Urinary bladder (tissue), 4 donors: ENCODE data around the gene RABL6. TPM values are rescaled to one million over a fixed set of nuclear protein-coding genes. Genes with fewer than 3 reads are reported as not detected.

ENCODE experiments used
- DNase-seq: peaks from one replicate; pipeline ENCODE4 v3.0.0-alpha.2; 2015; ENCODE audit errors: extremely low spot score
- H3K27ac ChIP-seq: one replicate; pipeline ENCODE4 v1.5.1; 2013; ENCODE audit warnings: low read depth, mild to moderate bottlenecking, moderate library complexity
- H3K36me3 ChIP-seq: one replicate; pipeline ENCODE4 v1.6.1; 2013; ENCODE audit warnings: mild to moderate bottlenecking, moderate library complexity; ENCODE audit not compliant: insufficient read depth
- H3K4me1 ChIP-seq: one replicate; pipeline ENCODE4 v1.6.1; 2013; ENCODE audit warnings: mild to moderate bottlenecking, moderate library complexity; ENCODE audit not compliant: insufficient read depth
- H3K4me3 ChIP-seq: one replicate; pipeline ENCODE4 v1.5.1; 2013; ENCODE audit warnings: low read depth, low read length
- WGBS: extraction: QIAGEN DNeasy Blood & Tissue Kit; methylation state at CpG from one replicate; pipeline ENCODE4 v1.1.7; 2013; 5-methylcytosine and 5-hydroxymethylcytosine counted together
- polyA plus RNA-seq: library from polyadenylated mRNA; stranded (reverse); fragments of 200-250 nt; gene quantifications from one replicate; pipeline ENCODE4 v1.2.3, GENCODE V29; 2013
- total RNA-seq: library from RNA; depleted of rRNA; stranded (reverse); fragments of >200 nt; gene quantifications from one replicate; pipeline ENCODE4 v1.2.3, GENCODE V29; 2014
- donor health status: healthy with polysubstance abuse.
- donor health status: healthy.

RABL6 gene
- total and polyA plus RNA-seq, 2 donors, result 29.1 to 60.0 TPM

GRCh38 chr9:136850866-136851775 lies 43.4 kb downstream of the RABL6 start:
- H3K27ac ChIP-seq, result no peak overlapping the region
- 84% methylated on average over 23 of the region's 23 CpGs for WGBS

DNA sequence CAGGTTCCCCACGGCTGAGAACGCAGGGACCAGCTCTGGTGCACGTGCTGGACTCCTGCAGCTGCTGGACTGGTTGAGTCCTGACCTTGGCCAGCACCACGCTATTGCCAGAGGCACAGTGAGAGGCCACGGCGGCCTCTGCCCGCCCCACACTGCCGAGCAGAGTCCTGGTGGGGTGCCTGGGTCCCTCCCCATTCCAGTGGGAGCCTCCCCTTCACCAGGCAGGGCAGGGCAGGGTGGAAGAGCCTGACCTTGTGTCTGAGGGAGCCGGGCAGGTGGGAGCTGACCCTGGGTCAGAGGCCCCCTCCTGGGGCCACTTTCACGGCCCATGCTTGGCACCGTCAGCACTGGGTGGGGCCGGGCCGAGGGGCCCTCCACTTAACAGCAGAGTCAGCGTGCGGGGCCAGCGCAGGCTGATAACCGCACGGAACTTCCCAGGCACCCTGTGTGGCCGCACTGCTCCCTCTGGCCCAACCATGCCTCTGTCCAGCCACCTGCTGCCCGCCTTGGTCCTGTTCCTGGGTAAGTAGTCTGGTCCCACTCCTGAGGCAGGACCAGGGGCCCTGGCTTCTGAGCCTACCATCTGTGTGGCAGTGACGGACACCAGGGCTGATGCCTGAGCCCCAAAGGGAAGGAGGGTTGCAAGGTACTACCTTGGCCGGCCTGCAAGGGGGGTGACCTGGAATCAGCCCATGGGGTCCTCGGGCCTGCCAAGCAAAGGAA lies 44.4 kb downstream of the RABL6 start, which contains the start of gene MAMDC4:
Gene MAMDC4, plus strand, starts transcription at position 406 of the 723 bp plus-strand sequence. Its CDS starts 71 bp downstream, at position 477.
- H3K27ac ChIP-seq, result no peak within 1 kb of the TSS
- no peaks in the 10 kb centered on the region for H3K36me3 ChIP-seq
- no peak within 1 kb of the TSS for H3K4me3 ChIP-seq
- DNase-seq, result no peak
- WGBS, result 72% methylated on average over 23 of the region's 23 CpGs
- peaks cover 4% of the 10 kb centered on the region for H3K4me1 ChIP-seq

More at GRCh38 chr9:136850866-136851775, 43.4 kb downstream of the RABL6 start:
- no peaks in the 10 kb centered on the region for H3K36me3 ChIP-seq
- no peak overlapping the region for H3K4me3 ChIP-seq
- no peak for DNase-seq
- H3K4me1 ChIP-seq, result peaks cover 6% of the 10 kb centered on the region

DNA sequence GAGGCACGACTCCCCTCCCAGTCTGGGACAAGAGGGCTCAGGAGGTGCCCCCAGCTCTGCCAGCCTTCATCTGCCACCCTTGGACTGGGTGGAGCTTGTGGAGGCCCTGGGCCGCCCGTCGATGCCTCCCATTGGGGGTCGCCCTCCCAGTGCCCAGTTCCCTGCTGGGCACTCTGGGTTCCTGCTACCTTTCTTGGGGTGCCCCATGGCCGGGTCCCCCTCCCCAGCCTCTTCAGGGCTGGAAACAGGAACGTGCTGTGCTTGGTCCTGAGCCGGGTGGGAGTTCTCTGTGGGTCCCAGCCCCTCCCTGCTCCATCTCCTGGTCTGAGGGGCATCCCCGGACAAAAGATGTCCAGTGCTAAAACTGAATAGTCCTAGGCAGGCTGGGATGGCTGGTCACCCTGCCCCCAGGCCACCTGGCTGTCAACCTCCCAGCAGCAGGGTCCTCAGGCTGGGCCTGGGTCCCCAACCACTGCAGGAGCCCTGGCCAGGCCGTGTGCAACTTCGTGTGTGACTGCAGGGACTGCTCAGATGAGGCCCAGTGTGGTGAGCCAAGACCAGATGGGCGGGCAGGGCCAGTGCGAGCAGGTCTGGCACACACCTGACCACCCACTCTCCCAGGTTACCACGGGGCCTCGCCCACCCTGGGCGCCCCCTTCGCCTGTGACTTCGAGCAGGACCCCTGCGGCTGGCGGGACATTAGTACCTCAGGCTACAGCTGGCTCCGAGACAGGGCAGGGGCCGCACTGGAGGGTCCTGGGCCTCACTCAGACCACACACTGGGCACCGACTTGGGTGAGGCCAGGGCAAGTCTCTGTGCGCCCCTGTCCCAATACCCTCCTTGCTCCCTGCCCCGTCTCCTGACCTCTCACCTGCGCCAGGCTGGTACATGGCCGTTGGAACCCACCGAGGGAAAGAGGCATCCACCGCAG lies 45.2 kb downstream of the RABL6 start:
- no peak for DNase-seq
- Histone ChIP-seq H3K4me1 (peaks cover 4% of the 10 kb centered on the region), H3K4me3 (no peak overlapping the region), H3K27ac (no peak overlapping the region), H3K36me3 (no peaks in the 10 kb centered on the region)
- 81% methylated on average over 29 of the region's 29 CpGs for WGBS

- no peak overlapping the region for H3K27ac ChIP-seq
- H3K4me3 ChIP-seq, result no peak overlapping the region
- H3K36me3 ChIP-seq, result no peaks in the 10 kb centered on the region
- DNase-seq, result no peak
- H3K4me1 ChIP-seq, result peaks cover 1% of the 10 kb centered on the region
- WGBS, result 85% methylated on average over 18 of the region's 18 CpGs
Measured at GRCh38 chr9:136853596-136854112, 45.9 kb downstream of the RABL6 start.

- Histone ChIP-seq H3K4me1 (peaks cover 1% of the 10 kb centered on the region), H3K36me3 (no peaks in the 10 kb centered on the region), H3K4me3 (no peak overlapping the region), H3K27ac (no peak overlapping the region)
- WGBS, result 70% methylated on average over 30 of the region's 30 CpGs
- DNase-seq, result no peak
Measured at GRCh38 chr9:136854113-136854841, 46.5 kb downstream of the RABL6 start.

DNA sequence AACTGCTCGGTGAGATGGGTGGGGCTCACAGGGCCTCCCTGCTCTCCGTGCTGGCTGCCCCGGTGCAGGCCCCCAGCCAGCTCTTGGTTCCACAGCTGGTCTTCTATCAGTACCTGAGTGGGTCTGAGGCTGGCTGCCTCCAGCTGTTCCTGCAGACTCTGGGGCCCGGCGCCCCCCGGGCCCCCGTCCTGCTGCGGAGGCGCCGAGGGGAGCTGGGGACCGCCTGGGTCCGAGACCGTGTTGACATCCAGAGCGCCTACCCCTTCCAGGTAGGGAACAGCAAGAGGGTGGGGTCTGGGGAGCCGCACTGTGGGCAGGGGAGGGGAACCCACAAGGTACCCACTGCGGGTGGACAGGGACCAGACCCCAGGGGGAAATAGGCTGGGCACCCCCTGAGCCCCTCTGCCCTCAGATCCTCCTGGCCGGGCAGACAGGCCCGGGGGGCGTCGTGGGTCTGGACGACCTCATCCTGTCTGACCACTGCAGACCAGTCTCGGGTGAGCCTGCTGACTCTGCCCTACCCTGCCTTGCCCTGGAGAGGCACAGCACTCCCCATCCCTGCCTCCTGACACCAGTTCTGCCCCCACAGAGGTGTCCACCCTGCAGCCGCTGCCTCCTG lies 47.2 kb downstream of the RABL6 start:
- H3K27ac ChIP-seq, result no peak overlapping the region
- 65% methylated on average over 23 of the region's 23 CpGs for WGBS
- H3K4me1 ChIP-seq, result no peaks in the 10 kb centered on the region
- DNase-seq, result no peak
- H3K36me3 ChIP-seq, result no peaks in the 10 kb centered on the region
- H3K4me3 ChIP-seq, result no peak overlapping the region

DNA sequence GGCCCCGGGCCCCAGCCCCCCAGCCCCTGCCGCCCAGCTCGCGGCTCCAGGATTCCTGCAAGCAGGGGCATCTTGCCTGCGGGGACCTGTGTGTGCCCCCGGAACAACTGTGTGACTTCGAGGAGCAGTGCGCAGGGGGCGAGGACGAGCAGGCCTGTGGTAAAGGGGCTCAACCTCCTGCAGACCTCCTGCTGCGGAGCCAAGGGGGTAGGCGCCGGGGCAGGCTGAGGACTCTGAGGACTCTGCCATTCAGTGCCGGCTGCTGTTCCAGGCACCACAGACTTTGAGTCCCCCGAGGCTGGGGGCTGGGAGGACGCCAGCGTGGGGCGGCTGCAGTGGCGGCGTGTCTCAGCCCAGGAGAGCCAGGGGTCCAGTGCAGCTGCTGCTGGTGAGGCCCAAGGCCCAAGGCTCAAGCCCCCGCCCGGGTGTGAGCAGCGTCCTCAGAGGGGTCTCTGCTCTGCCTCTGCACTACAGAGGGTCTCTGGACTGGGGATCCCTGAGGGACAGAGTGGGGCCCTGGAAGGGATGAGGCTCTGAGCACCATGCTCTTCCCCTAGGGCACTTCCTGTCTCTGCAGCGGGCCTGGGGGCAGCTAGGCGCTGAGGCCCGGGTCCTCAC lies 47.8 kb downstream of the RABL6 start:
- no peak for DNase-seq
- WGBS, result 73% methylated on average over 26 of the region's 26 CpGs
- Histone ChIP-seq H3K4me3 (no peak overlapping the region), H3K36me3 (no peaks in the 10 kb centered on the region), H3K27ac (no peak overlapping the region), H3K4me1 (no peaks in the 10 kb centered on the region)

DNA sequence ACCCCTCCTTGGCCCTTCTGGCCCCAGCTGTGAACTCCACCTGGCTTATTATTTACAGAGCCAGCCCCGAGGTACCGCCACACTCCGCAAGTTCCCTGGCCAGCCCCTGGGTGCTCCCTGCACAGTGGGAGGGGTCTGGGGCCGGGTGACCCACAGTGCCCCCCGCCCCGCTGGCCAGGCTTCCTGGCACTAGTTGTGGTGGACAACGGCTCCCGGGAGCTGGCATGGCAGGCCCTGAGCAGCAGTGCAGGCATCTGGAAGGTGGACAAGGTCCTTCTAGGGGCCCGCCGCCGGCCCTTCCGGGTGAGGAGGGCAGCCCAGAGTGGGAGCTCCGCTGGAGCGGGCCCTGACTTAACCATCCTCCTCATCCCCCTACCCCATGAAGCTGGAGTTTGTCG lies 48.3 kb downstream of the RABL6 start:
- Histone ChIP-seq H3K4me3 (no peak overlapping the region), H3K4me1 (no peaks in the 10 kb centered on the region), H3K27ac (no peak overlapping the region), H3K36me3 (no peaks in the 10 kb centered on the region)
- DNase-seq, result no peak
- WGBS, result 70% methylated on average over 15 of the region's 15 CpGs

DNA sequence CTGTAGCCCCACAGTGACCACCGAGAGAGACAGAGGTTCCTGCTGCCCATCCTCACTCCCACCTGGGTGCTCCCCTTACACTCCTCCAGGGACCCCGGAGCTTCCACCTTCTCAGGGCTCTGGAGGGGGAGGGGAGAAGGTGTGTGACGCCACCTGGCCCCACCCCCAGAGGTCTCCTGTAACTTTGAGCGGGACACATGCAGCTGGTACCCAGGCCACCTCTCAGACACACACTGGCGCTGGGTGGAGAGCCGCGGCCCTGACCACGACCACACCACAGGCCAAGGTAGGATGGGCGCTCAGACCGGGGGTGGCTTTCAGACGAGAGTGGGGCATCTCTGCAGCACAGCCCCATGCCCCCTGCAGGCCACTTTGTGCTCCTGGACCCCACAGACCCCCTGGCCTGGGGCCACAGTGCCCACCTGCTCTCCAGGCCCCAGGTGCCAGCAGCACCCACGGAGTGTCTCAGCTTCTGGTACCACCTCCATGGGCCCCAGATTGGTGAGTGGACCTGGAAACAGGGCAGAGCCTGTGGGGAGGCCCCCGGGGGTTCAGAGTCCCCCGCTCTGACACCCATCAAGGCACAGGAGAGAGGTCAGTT lies 48.9 kb downstream of the RABL6 start:
- Histone ChIP-seq H3K27ac (no peak overlapping the region), H3K4me3 (no peak overlapping the region), H3K36me3 (no peaks in the 10 kb centered on the region), H3K4me1 (no peaks in the 10 kb centered on the region)
- WGBS, result 81% methylated on average over 14 of the region's 14 CpGs
- no peak for DNase-seq

- Histone ChIP-seq H3K4me3 (no peak overlapping the region), H3K36me3 (peaks cover 4% of the 10 kb centered on the region), H3K4me1 (no peaks in the 10 kb centered on the region), H3K27ac (no peak overlapping the region)
- WGBS, result 87% methylated on average over 19 of the region's 19 CpGs
- DNase-seq, result no peak
Measured at GRCh38 chr9:136857166-136857565, 49.4 kb downstream of the RABL6 start.

- Histone ChIP-seq H3K36me3 (peaks cover 9% of the 10 kb centered on the region), H3K27ac (no peak overlapping the region), H3K4me3 (no peak overlapping the region), H3K4me1 (no peaks in the 10 kb centered on the region)
- no peak for DNase-seq
- 81% methylated on average over 29 of the region's 29 CpGs for WGBS
Measured at GRCh38 chr9:136857581-136858412, 50.0 kb downstream of the RABL6 start.
